Activated naive CD4-positive, alpha-beta T cell treated with anti-CD3 and anti-CD28 coated beads for 36 hours (primary cell): ENCODE data around the gene FTO. TPM values are rescaled to one million over a fixed set of nuclear protein-coding genes. Genes with fewer than 3 reads are reported as not detected.

ENCODE experiments used
- CTCF ChIA-PET: fragments of 350-600 bp; sonication (Branson Sonifier 250); formaldehyde crosslinking; loops from one replicate; lab custom pipeline; 2021; ENCODE audit warnings: antibody characterized with exemption; lab: Charles Lee
- DNase-seq: peaks from one replicate; pipeline ENCODE4 v3.0.0-alpha.2; 2020
- H3K27ac Mint-ChIP-seq: one replicate; pipeline ENCODE4 v1.8.0; 2021; ENCODE audit warnings: mild to moderate bottlenecking, mixed read lengths
- H3K27me3 Mint-ChIP-seq: one replicate; pipeline ENCODE4 v1.8.0; 2021; ENCODE audit warnings: low read depth, mixed read lengths
- H3K36me3 Mint-ChIP-seq: one replicate; pipeline ENCODE4 v1.8.0; 2021; ENCODE audit warnings: low read depth, mixed read lengths
- H3K4me1 Mint-ChIP-seq: one replicate; pipeline ENCODE4 v1.8.0; 2021; ENCODE audit warnings: low read depth, mixed read lengths
- H3K4me3 Mint-ChIP-seq: one replicate; pipeline ENCODE4 v1.8.0; 2021; ENCODE audit warnings: mild to moderate bottlenecking, moderate library complexity, mixed read lengths
- H3K9me3 Mint-ChIP-seq: one replicate; pipeline ENCODE4 v1.8.0; 2021; ENCODE audit warnings: mixed read lengths
- intact Hi-C: fragments of 100-400 bp; cut with micrococcal nuclease; formaldehyde crosslinking; loops from one replicate; pipeline ENCODE4 v1.15.1; 2023
- total RNA-seq, 2 experiments: library from RNA; stranded (reverse); gene quantifications; one replicate each; pipeline ENCODE4 v1.2.3, GENCODE V29; 2021

Gene FTO
- total RNA-seq, 2 experiments from 2014 or later = 60.2 to 63.9 TPM

DNA sequence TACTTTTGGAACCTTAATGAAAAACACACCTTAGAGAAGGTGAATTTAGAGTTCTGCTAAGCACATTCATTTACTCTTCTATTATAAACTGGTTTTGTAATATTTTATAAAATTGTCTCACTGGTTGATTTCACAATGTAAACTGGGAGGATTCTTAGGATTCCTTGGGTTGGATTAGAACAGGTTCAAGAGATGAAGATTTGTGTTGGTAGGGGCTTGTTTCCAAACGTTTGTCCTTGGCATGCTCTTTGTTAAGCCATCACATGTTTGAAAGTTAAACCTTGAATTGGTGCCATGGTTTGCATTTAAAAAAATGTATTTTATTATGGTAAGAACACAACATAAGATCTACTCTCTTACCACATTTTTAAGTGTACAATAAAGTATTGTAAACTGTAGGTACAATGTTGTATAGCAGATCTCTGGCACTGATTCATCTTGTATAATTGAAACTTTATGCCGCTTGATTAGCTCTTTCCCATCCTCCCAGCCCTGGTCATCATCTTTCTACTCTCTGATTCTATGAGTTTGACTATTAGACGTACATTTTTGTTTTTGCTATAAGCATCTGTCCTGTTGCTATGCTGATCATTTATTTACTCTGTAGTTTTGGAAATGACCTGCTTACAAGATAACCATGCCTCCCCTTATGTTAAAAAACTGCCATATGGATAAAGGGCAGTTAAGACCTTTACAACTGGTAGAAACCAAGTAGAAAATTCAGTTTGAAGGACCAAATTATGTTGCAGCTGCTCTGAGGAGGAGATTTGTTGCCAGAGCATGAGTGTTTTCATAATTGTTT, 9.6 kb downstream of the FTO start:
- peaks cover 3% of the 10 kb centered on the region for H3K36me3 Mint-ChIP-seq
- no peak overlapping the region for H3K27ac Mint-ChIP-seq
- no peaks in the 10 kb centered on the region for H3K9me3 Mint-ChIP-seq
- DNase-seq = no peak
- CTCF ChIA-PET = interaction anchor here (0.6 kb wide), 1 partner anchor 9 kb away, joined by 4 read pairs; no protein-coding TSS in a partner anchor
- H3K4me3 Mint-ChIP-seq = no peak overlapping the region
- intact Hi-C loops = no loop called here
- H3K27me3 Mint-ChIP-seq = no peaks in the 10 kb centered on the region
- peaks cover 33% of the 10 kb centered on the region for H3K4me1 Mint-ChIP-seq

GRCh38 chr16:53714205-53715022, 10.5 kb downstream of the FTO start:
- Mint-ChIP-seq H3K27ac (no peak overlapping the region), H3K27me3 (no peaks in the 10 kb centered on the region), H3K4me3 (no peak overlapping the region), H3K4me1 (peaks cover 33% of the 10 kb centered on the region), H3K36me3 (peaks cover 3% of the 10 kb centered on the region), H3K9me3 (no peaks in the 10 kb centered on the region)
- intact Hi-C loops = no loop called here
- CTCF ChIA-PET = interaction anchor here (0.6 to 0.7 kb wide), 2 partner anchors 10 to 472 kb away, joined by 3 to 4 read pairs; no protein-coding TSS in a partner anchor
- no peak for DNase-seq

DNA sequence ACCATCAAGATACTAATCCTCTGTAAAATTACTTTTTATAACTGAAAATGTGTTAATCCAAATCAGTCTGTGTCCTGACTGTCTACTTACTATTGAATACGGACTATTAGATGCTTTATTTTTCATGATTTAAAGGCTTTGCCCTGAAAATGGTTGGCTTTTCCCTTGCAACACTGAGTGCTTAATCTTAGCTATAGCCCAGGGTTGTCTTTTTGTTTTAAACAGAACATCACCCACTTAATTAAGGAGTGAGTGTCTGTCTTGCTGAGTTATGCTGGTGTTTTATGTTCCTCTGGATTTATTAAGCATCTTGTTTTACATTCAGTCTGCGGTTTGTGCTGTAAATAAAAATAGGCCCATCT, 11.0 kb downstream of the FTO start:
- H3K4me3 Mint-ChIP-seq = no peak overlapping the region
- peaks cover 4% of the 10 kb centered on the region for H3K36me3 Mint-ChIP-seq
- intact Hi-C loops = no loop called here
- H3K9me3 Mint-ChIP-seq = no peaks in the 10 kb centered on the region
- H3K27ac Mint-ChIP-seq = no peak overlapping the region
- CTCF ChIA-PET = interaction anchor here (0.7 kb wide), 1 partner anchor 472 kb away, joined by 3 read pairs; no protein-coding TSS in a partner anchor
- H3K4me1 Mint-ChIP-seq = peaks cover 33% of the 10 kb centered on the region
- H3K27me3 Mint-ChIP-seq = no peaks in the 10 kb centered on the region
- no peak for DNase-seq

GRCh38 chr16:53717577-53717976, 13.6 kb downstream of the FTO start:
- CTCF ChIA-PET = no interaction called here
- peaks cover 31% of the 10 kb centered on the region for H3K4me1 Mint-ChIP-seq
- intact Hi-C loops = no loop called here

DNA sequence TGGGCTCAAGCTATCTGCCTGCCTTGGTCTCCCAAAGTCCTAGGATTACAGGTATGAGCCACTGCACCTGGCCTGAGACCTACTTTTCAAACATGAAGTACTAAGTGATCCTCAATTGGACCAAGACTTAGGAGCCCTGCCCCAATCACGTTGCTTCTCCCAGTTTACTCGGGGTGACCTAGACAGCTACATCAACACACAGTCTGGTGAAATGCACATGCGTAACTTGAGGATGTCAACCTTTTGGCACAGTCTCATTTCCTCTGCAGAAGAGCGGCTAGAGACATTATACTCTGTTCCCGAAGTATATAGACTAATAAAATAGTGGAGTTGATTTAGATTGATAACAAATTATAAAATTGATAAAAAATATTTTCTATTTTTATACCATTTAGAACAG, 17.1 kb downstream of the FTO start:
- Mint-ChIP-seq H3K27me3 (no peaks in the 10 kb centered on the region), H3K36me3 (peaks cover 6% of the 10 kb centered on the region), H3K4me3 (no peak overlapping the region), H3K27ac (no peak overlapping the region), H3K4me1 (peaks cover 19% of the 10 kb centered on the region), H3K9me3 (no peaks in the 10 kb centered on the region)
- no peak for DNase-seq
- CTCF ChIA-PET = no interaction called here
- intact Hi-C loops = no loop called here

More at GRCh38 chr16:53717577-53717976, 13.6 kb downstream of the FTO start:
- Mint-ChIP-seq H3K27ac (no peak overlapping the region), H3K36me3 (peaks cover 8% of the 10 kb centered on the region), H3K4me3 (no peak overlapping the region), H3K9me3 (no peaks in the 10 kb centered on the region), H3K27me3 (no peaks in the 10 kb centered on the region)
- DNase-seq = no peak

DNA sequence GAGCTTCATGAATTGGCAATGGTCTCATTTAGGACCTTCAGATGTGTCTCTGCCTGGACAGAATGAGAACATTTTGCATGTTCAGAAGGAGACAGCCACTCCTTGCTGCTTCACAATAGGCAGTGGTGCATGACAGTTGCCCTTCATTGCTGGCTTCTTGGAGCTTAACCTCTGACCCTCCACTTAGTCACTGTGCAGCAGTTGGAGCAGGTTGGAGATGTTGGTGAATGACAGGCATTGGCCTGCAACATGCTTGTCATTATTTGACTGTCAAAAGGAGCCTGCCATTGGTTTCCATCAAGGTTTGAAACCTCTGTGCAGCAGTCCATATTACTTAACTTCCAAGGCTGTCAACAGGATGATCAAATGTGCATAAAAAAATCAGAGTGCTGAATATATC, 22.7 kb downstream of the FTO start:
- CTCF ChIA-PET = no interaction called here
- DNase-seq = no peak
- intact Hi-C loops = no loop called here
- Mint-ChIP-seq H3K27me3 (no peaks in the 10 kb centered on the region), H3K4me3 (no peak overlapping the region), H3K36me3 (peaks cover 6% of the 10 kb centered on the region), H3K27ac (no peak overlapping the region), H3K4me1 (peaks cover 25% of the 10 kb centered on the region), H3K9me3 (peaks cover 4% of the 10 kb centered on the region)

DNA sequence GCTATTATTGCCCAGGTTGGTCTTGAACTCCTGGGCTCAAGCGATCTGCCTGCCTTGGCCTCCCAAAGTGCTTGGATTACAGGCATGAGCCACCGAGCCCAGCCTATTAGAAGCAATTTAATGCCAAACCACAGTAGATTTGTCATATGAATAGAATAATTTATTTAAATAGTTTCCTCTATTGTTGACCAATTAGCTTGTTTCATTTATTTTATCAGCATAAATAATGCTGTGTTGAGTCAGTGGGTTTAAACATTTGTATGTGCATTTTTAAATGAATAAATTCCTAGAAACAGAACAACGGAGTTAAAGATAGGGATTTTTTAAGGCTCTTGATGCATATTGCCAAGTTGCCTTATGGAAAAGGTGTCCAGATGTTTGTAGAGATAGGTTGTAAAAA, 26.7 kb downstream of the FTO start:
- Mint-ChIP-seq H3K27ac (no peak overlapping the region), H3K36me3 (peaks cover 4% of the 10 kb centered on the region), H3K9me3 (peaks cover 4% of the 10 kb centered on the region), H3K4me1 (peaks cover 24% of the 10 kb centered on the region), H3K4me3 (no peak overlapping the region), H3K27me3 (no peaks in the 10 kb centered on the region)
- intact Hi-C loops = no loop called here
- no peak for DNase-seq
- CTCF ChIA-PET = no interaction called here

GRCh38 chr16:53732296-53732929, 28.5 kb downstream of the FTO start:
- no peak overlapping the region for H3K4me3 Mint-ChIP-seq
- peaks cover 4% of the 10 kb centered on the region for H3K9me3 Mint-ChIP-seq
- intact Hi-C loops = no loop called here
- no peak for DNase-seq
- no peaks in the 10 kb centered on the region for H3K27me3 Mint-ChIP-seq
- H3K36me3 Mint-ChIP-seq = no peaks in the 10 kb centered on the region
- no peak overlapping the region for H3K27ac Mint-ChIP-seq
- peaks cover 26% of the 10 kb centered on the region for H3K4me1 Mint-ChIP-seq
- CTCF ChIA-PET = interaction anchor here (0.7 kb wide), 1 partner anchor 526 kb away, joined by 4 read pairs; no protein-coding TSS in a partner anchor

DNA sequence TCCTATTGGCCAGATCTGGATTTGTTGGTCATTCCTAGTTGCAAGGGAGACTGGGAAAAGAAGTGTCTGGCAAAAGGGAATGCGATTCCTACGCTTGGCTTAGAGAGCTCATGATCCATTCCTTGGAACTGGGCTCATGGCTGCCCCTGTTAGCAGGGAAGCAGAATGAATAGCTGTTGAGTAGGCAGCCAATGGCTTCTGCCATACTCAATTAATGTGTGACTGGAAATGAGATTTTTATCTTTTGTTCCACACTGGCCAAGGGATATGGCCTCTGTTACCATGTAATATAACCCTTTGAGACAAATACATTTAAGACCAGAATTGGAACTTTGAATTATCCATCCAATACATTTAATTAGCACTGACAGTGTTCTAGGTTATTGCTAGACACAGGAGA, 31.0 kb downstream of the FTO start:
- H3K9me3 Mint-ChIP-seq = no peaks in the 10 kb centered on the region
- CTCF ChIA-PET = interaction anchor here (2.4 kb wide), 1 partner anchor 9 kb away, joined by 8 read pairs; no protein-coding TSS in a partner anchor

DNA sequence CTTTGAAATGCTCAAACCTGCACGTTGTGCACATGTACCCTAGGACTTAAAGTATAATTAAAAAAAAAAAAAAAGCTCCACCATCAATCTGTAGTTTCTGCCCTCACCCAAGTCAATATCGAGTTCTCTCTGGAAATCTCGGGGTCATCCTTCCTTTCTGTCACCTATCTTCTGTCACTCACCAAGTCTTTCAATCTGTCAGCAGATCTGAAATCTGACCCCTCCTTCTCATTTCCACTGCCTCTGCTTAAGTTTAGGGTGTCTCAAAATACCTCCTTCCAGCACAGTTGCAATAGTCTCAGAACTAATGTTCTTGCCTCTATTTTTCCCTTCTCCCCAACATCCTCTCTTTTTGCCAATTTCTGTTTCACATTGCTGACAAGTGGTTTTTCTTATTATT, 32.3 kb downstream of the FTO start:
- Mint-ChIP-seq H3K27ac (no peak overlapping the region), H3K4me1 (peaks cover 24% of the 10 kb centered on the region), H3K4me3 (no peak overlapping the region), H3K27me3 (no peaks in the 10 kb centered on the region), H3K36me3 (no peaks in the 10 kb centered on the region), H3K9me3 (no peaks in the 10 kb centered on the region)
- DNase-seq = no peak
- intact Hi-C loops = no loop called here
- CTCF ChIA-PET = interaction anchor here (2.4 kb wide), 1 partner anchor 8 kb away, joined by 8 read pairs; no protein-coding TSS in a partner anchor

More for the DNA sequence above, 31.0 kb downstream of the FTO start:
- H3K27me3 Mint-ChIP-seq = no peaks in the 10 kb centered on the region
- H3K27ac Mint-ChIP-seq = no peak overlapping the region
- H3K4me3 Mint-ChIP-seq = no peak overlapping the region
- no peaks in the 10 kb centered on the region for H3K36me3 Mint-ChIP-seq
- peaks cover 19% of the 10 kb centered on the region for H3K4me1 Mint-ChIP-seq
- intact Hi-C loops = no loop called here
- no peak for DNase-seq

- Mint-ChIP-seq H3K36me3 (no peaks in the 10 kb centered on the region), H3K27ac (no peak overlapping the region), H3K4me3 (no peak overlapping the region), H3K4me1 (peaks cover 22% of the 10 kb centered on the region), H3K9me3 (no peaks in the 10 kb centered on the region), H3K27me3 (no peaks in the 10 kb centered on the region)
- CTCF ChIA-PET = no interaction called here
- DNase-seq = no peak
- intact Hi-C loops = no loop called here
Measured at GRCh38 chr16:53737552-53737951, 33.6 kb downstream of the FTO start.

DNA sequence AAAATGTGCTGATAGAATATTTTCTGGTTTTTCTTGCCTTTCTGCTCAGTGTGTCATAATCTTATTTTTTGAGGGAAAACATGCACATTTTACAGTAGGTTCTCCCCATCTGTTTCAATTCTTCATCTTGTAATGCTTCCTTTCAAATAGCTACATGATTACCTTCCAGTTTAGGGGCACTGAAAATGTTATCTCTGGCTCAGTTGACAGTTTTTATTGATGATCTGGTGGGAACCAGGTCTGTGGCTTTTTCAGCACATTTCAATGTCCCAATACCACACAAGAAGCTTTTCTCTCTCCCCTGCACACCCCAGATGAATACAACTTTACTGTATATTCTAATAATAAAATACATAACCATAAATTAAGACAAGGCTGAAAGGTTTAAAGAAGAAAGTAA, 36.5 kb downstream of the FTO start:
- Mint-ChIP-seq H3K27me3 (no peaks in the 10 kb centered on the region), H3K4me1 (peaks cover 35% of the 10 kb centered on the region), H3K27ac (no peak overlapping the region), H3K9me3 (no peaks in the 10 kb centered on the region), H3K4me3 (no peak overlapping the region), H3K36me3 (no peaks in the 10 kb centered on the region)
- DNase-seq = no peak
- CTCF ChIA-PET = interaction anchor here (0.6 to 0.7 kb wide), 2 partner anchors 19 to 612 kb away, joined by 3 read pairs; no protein-coding TSS in a partner anchor
- intact Hi-C loops = no loop called here
